BLaER1 treated with 17β-estradiol and CSF1 and Interleukin-3, amounts not matched to agents 10 nM and 100 nM (cell line): Measurements from ENCODE around the gene UNC93A.
"Not testable (repeated sequence)": the region's sequence is repeated elsewhere in the genome, so short reads cannot be mapped to it uniquely, and the experiment has no call there.

Experiments
- H3K27ac ChIP-seq, 11 experiments: shearing (Covaris generic); formaldehyde crosslinking; 2 replicates each; pipeline ENCODE4 v1.8.1; 2022
- H3K27me3 ChIP-seq, 11 experiments: shearing (Covaris generic); formaldehyde crosslinking; 2 replicates each; pipeline ENCODE4 v1.8.1; 2022
- H3K36me3 ChIP-seq, 11 experiments: shearing (Covaris generic); formaldehyde crosslinking; 2 replicates each; pipeline ENCODE4 v1.8.1; 2022
- H3K4me1 ChIP-seq, 10 experiments: shearing (Covaris generic); formaldehyde crosslinking; 2 replicates each; pipeline ENCODE4 v1.8.1; 2022
- H3K4me2 ChIP-seq, 11 experiments: shearing (Covaris generic); formaldehyde crosslinking; 2 replicates each; pipeline ENCODE4 v1.8.1; 2022
- H3K4me3 ChIP-seq, 10 experiments: shearing (Covaris generic); formaldehyde crosslinking; 2 replicates each; pipeline ENCODE4 v1.8.1; 2022
- H3K9ac ChIP-seq, 11 experiments: shearing (Covaris generic); formaldehyde crosslinking; 2 replicates each; pipeline ENCODE4 v1.8.1; 2022
- H3K9me3 ChIP-seq, 11 experiments: shearing (Covaris generic); formaldehyde crosslinking; replicated peaks in 1 of 11; 2 replicates each; pipeline ENCODE4 v1.8.1; 2022
- H4K20me1 ChIP-seq, 11 experiments: shearing (Covaris generic); formaldehyde crosslinking; 2 replicates each; pipeline ENCODE4 v1.8.1; 2022
- Cebpa-rat ChIP-seq, 11 experiments: shearing (Covaris generic); IDR thresholded peaks; 2 replicates each; pipeline ENCODE4 v1.8.1; 2022

The UNC93A gene

DNA sequence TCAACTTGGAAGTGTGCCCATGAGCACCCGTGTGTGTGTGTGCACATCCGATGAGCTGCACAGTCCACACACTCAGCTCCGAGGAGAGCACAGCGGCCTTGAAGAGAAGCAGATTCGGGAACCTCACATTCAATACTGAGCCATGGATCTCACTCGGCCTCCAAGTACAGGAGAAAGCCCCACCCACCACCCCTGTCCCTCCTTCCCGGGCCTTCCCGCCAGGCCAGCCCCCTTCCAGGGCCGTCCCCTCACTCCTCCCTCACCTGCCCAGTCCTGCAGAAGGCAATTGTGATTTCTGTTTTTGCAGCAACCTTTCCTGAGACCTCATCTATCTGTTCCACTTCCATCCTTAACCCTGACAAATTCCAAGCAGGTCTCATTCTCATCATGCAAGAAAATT lies 30.1 kb downstream of the UNC93A start:
- Histone ChIP-seq H3K4me2 (peak overlapping the region in 9 of 11 experiments; percentile 61 to 85 (median 74); a peak in 18 of 22 replicates), H3K27me3 (peaks cover 0 to 27% (median 5%) of the 10 kb centered on the region in 11 experiments; a peak in 14 of 22 replicates), H3K4me1 (peaks cover 15 to 60% (median 48%) of the 10 kb centered on the region in 10 experiments)
- not testable (repeated sequence) for H3K9me3 ChIP-seq, H3K4me3 ChIP-seq, H3K9ac ChIP-seq, H4K20me1 ChIP-seq, H3K36me3 ChIP-seq, H3K27ac ChIP-seq

DNA sequence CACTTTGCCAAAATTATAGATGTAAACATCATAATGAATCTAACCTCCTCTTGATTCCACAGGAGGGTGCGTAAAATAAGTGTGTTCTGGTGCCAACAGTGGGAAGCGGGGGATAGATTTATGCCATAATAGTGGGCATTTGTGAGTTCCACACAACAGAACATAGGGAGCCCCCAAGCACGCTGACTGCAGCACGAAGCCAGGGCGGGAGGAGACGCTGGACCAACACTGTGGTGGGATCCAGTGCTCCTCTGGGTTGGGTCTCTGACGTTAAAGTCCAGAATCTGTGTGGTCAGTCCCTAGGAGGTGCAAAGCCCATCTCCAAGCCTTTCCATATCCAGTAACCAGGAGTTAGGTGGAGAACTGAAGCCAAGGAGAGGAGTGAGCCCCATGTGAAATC lies 32.0 kb downstream of the UNC93A start:
- Histone ChIP-seq H3K9me3 (0 out of 22 replicates have a peak, but pooled peaks cover 0 to 3% (median 0%) of the 10 kb centered on the region in 11 experiments), H3K27ac (no peak overlapping the region), H3K27me3 (peaks cover 0 to 23% (median 5%) of the 10 kb centered on the region in 11 experiments; a peak in 12 of 22 replicates), H3K36me3 (no peaks in the 10 kb centered on the region), H4K20me1 (peaks cover 0 to 9% (median 0%) of the 10 kb centered on the region in 11 experiments; a peak in 2 of 22 replicates), H3K4me2 (peak overlapping the region in 8 of 11 experiments; percentile 66 to 85 (median 74); a peak in 15 of 22 replicates), H3K9ac (no peak overlapping the region), H3K4me3 (no peak overlapping the region), H3K4me1 (peaks cover 24 to 63% (median 53%) of the 10 kb centered on the region in 10 experiments)
- no peak for TF ChIP-seq Cebpa-rat (IDR thresholded peaks at IDR 0.05)

DNA sequence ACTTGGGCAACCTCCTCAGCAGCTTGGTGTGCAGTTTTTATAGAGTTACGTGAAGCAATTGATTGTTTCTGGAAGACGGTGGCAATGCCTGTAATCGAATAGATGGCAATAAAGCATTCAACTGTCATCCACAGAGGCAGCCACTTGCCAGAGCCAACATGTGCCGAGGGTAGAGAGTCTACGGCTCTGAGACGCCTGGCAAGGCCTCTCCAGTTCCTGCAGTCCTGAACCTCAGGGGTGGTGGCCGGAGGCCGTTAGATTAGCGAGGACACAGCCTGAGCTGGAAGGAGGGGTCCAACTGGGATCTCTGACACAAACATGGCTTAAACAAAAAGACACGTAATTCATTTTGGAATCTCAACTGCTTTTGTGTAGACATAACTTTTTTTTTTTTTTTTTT lies 33.0 kb downstream of the UNC93A start:
- H3K36me3 ChIP-seq: no peaks in the 10 kb centered on the region
- no peaks in the 10 kb centered on the region for H4K20me1 ChIP-seq
- H3K27ac ChIP-seq: no peak overlapping the region
- H3K9me3 ChIP-seq: 0 out of 22 replicates have a peak, but pooled peaks cover 0 to 3% (median 0%) of the 10 kb centered on the region in 11 experiments
- TF ChIP-seq Cebpa-rat (IDR thresholded peaks at IDR 0.05): no peak
- H3K4me3 ChIP-seq: no peak overlapping the region
- H3K9ac ChIP-seq: no peak overlapping the region
- H3K4me1 ChIP-seq: peaks cover 19 to 63% (median 53%) of the 10 kb centered on the region in 10 experiments
- no peak overlapping the region; a peak in 1 of 22 replicates for H3K4me2 ChIP-seq
- peaks cover 0 to 13% (median 2%) of the 10 kb centered on the region in 11 experiments; a peak in 12 of 22 replicates for H3K27me3 ChIP-seq

DNA sequence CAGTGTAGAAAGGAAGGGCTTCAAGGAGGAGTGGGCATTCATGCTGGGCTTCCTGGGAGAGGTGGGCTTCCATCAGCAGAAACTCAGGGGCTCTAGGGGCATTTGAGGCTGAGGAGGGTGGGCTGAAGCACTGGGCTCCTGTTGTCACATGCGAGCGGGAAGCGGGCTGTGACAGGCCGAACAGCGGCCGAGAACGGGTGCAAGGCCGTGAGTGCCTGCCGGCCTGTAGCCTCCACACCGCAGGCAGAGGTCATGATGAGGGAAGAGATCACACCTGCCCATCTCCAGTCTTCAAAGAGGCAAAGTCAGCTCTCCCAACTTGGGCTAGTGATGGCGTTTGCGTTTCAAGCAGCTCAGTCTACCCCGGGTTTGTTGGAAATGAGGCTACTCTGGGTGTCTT lies 34.7 kb downstream of the UNC93A start:
- 0 out of 22 replicates have a peak, but pooled peaks cover 0 to 3% (median 0%) of the 10 kb centered on the region in 11 experiments for H3K9me3 ChIP-seq
- H3K27me3 ChIP-seq: peaks cover 0 to 7% (median 0%) of the 10 kb centered on the region in 11 experiments; a peak in 2 of 22 replicates
- H3K9ac ChIP-seq: no peak overlapping the region
- no peak overlapping the region for H3K4me3 ChIP-seq
- H3K4me2 ChIP-seq: peak overlapping the region in 4 of 11 experiments; percentile 84 to 96 (median 90); a peak in 5 of 22 replicates
- H3K36me3 ChIP-seq: no peaks in the 10 kb centered on the region
- no peaks in the 10 kb centered on the region for H4K20me1 ChIP-seq
- TF ChIP-seq Cebpa-rat (IDR thresholded peaks at IDR 0.05): no peak
- H3K4me1 ChIP-seq: peaks cover 19 to 58% (median 52%) of the 10 kb centered on the region in 10 experiments
- H3K27ac ChIP-seq: no peak overlapping the region

DNA sequence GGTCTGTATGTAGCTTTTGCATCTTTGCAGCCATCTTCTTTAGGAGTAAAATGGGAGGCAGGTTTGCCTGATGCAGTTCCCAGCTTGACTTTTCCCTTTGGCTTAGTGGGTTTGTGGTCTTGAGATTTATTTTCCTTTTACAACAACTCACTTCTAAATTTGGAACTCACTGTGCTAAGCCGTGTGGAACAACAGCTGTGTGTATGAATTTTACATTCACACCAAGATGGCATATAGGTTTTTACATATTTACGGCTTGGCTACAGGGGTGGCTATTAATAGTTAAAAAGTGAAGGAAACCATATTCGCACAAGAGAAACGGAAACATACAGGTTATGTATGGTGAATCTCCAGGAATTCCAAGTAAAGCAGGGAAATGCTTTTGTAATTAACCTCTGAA lies 36.3 kb downstream of the UNC93A start:
- TF ChIP-seq Cebpa-rat (IDR thresholded peaks at IDR 0.05): no peak
- Histone ChIP-seq H3K4me1 (peaks cover 8 to 45% (median 38%) of the 10 kb centered on the region in 10 experiments; a peak in 19 of 20 replicates), H3K9ac (no peak overlapping the region), H3K4me2 (peak overlapping the region; percentile 6 to 96 (median 75); a peak in 21 of 22 replicates), H4K20me1 (no peaks in the 10 kb centered on the region), H3K4me3 (0 out of 20 replicates have a peak overlapping the region, but pooled peaks of 1 of the 10 experiments have one; percentile 2), H3K27ac (no peak overlapping the region), H3K36me3 (no peaks in the 10 kb centered on the region), H3K27me3 (peaks cover 0 to 7% (median 0%) of the 10 kb centered on the region in 11 experiments; a peak in 1 of 22 replicates), H3K9me3 (0 out of 22 replicates have a peak, but pooled peaks cover 0 to 3% (median 0%) of the 10 kb centered on the region in 11 experiments)

DNA sequence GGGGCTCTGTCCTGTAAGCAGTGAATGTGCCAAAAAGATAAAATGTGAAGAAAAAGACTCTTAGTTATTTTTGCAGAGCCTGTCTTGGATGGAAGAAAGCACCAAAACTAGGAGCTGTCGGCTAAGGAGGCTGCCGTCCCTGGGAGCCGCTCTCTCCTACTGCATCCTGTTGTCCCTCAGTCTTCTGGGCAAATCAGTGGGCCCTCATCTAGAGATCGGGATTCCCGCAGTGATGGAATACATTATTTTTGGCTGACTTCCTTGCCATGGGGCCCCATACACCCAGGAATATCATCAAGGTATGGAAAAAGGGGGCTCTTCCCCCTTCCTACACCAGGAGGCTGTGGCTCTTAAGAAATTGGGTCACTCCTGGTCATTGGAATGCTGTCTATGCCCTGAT lies 37.0 kb downstream of the UNC93A start:
- no peak overlapping the region for H3K27ac ChIP-seq
- TF ChIP-seq Cebpa-rat (IDR thresholded peaks at IDR 0.05): no peak
- H3K4me3 ChIP-seq: peak overlapping the region in 1 of 10 experiments; percentile 2; a peak in 2 of 20 replicates
- peak overlapping the region; percentile 33 to 96 (median 75) for H3K4me2 ChIP-seq
- peaks cover 6 to 38% (median 31%) of the 10 kb centered on the region in 10 experiments; a peak in 18 of 20 replicates for H3K4me1 ChIP-seq
- 0 out of 22 replicates have a peak, but pooled peaks cover 0 to 3% (median 0%) of the 10 kb centered on the region in 11 experiments for H3K9me3 ChIP-seq
- H4K20me1 ChIP-seq: no peaks in the 10 kb centered on the region
- peaks cover 0 to 7% (median 0%) of the 10 kb centered on the region in 11 experiments; a peak in 1 of 22 replicates for H3K27me3 ChIP-seq
- no peak overlapping the region for H3K9ac ChIP-seq
- H3K36me3 ChIP-seq: no peaks in the 10 kb centered on the region

DNA sequence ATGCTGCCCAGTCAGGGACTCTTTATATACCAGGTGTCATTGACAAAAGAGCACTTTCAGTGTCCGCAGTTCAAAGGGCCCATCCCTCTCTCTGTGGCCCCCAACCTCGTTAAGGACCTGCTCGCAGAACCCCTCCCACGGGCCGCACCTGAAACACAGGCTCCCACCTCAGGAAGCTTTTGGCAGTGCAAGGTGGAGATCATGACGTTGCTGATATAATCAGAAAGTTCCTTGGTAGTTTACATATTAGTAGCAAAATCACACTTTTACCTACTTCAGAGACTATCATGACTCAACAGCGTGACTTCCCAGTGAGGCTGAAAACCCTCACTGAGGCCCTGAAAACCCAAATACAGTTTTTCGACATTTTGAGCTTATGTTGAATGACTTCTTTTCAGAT lies 37.9 kb downstream of the UNC93A start:
- no peak overlapping the region for H3K9ac ChIP-seq
- H3K27ac ChIP-seq: no peak overlapping the region
- H3K4me3 ChIP-seq: no peak overlapping the region
- no peaks in the 10 kb centered on the region for H3K36me3 ChIP-seq
- H3K27me3 ChIP-seq: peaks cover 0 to 7% (median 0%) of the 10 kb centered on the region in 11 experiments; a peak in 1 of 22 replicates
- H3K9me3 ChIP-seq: 0 out of 22 replicates have a peak, but pooled peaks cover 0 to 3% (median 0%) of the 10 kb centered on the region in 11 experiments
- peak overlapping the region in 8 of 11 experiments; percentile 68 to 96 (median 81); a peak in 15 of 22 replicates for H3K4me2 ChIP-seq
- H3K4me1 ChIP-seq: peaks cover 6 to 35% (median 30%) of the 10 kb centered on the region in 10 experiments; a peak in 18 of 20 replicates
- H4K20me1 ChIP-seq: no peaks in the 10 kb centered on the region
- no peak for TF ChIP-seq Cebpa-rat (IDR thresholded peaks at IDR 0.05)

DNA sequence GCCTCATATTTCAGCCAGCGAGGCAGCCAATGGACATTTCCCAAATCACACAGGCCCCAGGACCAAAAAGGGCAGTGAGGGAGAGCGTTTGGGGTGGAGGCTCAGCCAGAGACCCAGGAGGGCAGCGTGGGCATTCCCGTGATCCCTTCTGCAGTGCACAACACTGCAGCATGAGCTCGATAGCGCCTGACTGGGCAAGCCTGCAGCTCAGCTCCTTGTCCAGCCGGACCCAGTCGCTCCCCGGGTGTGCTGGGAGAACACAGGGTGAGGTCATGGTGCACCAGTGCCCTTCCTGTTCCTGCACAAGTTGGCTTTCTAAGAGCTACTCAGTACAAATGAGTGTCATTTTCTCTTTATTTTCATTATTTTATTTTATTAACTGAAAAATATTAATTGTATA lies 39.6 kb downstream of the UNC93A start:
- H3K27ac ChIP-seq: no peak overlapping the region
- no peak overlapping the region for H3K4me3 ChIP-seq
- no peaks in the 10 kb centered on the region for H3K9me3 ChIP-seq
- H3K27me3 ChIP-seq: 0 out of 22 replicates have a peak, but pooled peaks cover 0 to 7% (median 0%) of the 10 kb centered on the region in 11 experiments
- peaks cover 6 to 34% (median 29%) of the 10 kb centered on the region in 10 experiments; a peak in 18 of 20 replicates for H3K4me1 ChIP-seq
- no peak overlapping the region for H3K9ac ChIP-seq
- H3K36me3 ChIP-seq: no peaks in the 10 kb centered on the region
- H3K4me2 ChIP-seq: no peak overlapping the region
- H4K20me1 ChIP-seq: no peaks in the 10 kb centered on the region
- TF ChIP-seq Cebpa-rat (IDR thresholded peaks at IDR 0.05): no peak

DNA sequence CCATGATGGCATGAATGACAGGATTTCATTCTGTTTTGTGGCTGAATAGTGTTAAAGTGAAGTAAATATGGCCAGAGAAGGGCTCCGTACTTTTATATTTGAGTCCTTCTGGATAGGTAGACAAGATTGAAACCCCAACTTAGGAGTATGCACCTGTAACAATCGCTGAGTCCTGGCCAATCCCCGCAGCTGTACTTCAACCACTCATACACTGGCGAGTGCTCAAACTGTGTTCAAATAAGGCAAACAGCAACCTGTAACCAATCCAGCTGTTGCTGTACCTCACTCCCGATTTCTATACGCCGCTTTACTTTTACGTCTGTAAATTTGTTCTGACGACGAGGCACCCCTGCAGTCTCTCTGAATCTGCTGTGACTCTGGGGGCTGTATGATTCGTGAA lies 40.5 kb downstream of the UNC93A start:
- Histone ChIP-seq H3K27ac (no peak overlapping the region), H3K27me3 (0 out of 22 replicates have a peak, but pooled peaks cover 0 to 7% (median 0%) of the 10 kb centered on the region in 11 experiments)

More for the DNA sequence above, 40.5 kb downstream of the UNC93A start:
- H4K20me1 ChIP-seq: no peaks in the 10 kb centered on the region
- no peak overlapping the region for H3K4me2 ChIP-seq
- H3K4me3 ChIP-seq: no peak overlapping the region
- no peaks in the 10 kb centered on the region for H3K36me3 ChIP-seq
- no peak for TF ChIP-seq Cebpa-rat (IDR thresholded peaks at IDR 0.05)
- no peak overlapping the region for H3K9ac ChIP-seq
- H3K9me3 ChIP-seq: no peaks in the 10 kb centered on the region
- H3K4me1 ChIP-seq: peaks cover 9 to 35% (median 33%) of the 10 kb centered on the region in 10 experiments; a peak in 19 of 20 replicates
